Upper lobe of left lung (tissue), 6 donors: Measurements from ENCODE around the gene GALNT16. TPM values are rescaled to one million over a fixed set of nuclear protein-coding genes. Genes with fewer than 3 reads are reported as not detected.
"Not testable (repeated sequence)": the region's sequence is repeated elsewhere in the genome, so short reads cannot be mapped to it uniquely, and the experiment has no call there.

Experiments
- ATAC-seq, 2 donors: fragments of 200-7000 bp; cut with Tn5 transposase; one replicate each; pipeline ENCODE4 v1.9.1; 2022; ENCODE audit warnings: mild to moderate bottlenecking in 2 of 2, moderate library complexity in 2 of 2; ENCODE audit not compliant: low FRiP score in 2 of 2
- DNase-seq, 2 donors: peaks; one replicate each; pipeline ENCODE4 v3.0.0-alpha.2; 2019 to 2020
- H3K27ac ChIP-seq, 4 donors: fragments of 200-600 bp; sonication (generic); one replicate each; pipeline ENCODE4 v1.5.1; 2016 to 2019
- H3K27me3 ChIP-seq, 4 donors: fragments of 200-600 bp; sonication (generic); one replicate each; pipeline ENCODE4 v1.5.1; 2017 to 2019
- H3K36me3 ChIP-seq, 4 donors: fragments of 200-600 bp; sonication (generic); one replicate each; pipeline ENCODE4 v1.5.1; 2016 to 2019
- H3K4me1 ChIP-seq, 4 donors: fragments of 200-600 bp; sonication (generic); one replicate each; pipeline ENCODE4 v1.5.1; 2018 to 2019
- H3K4me3 ChIP-seq, 4 donors: fragments of 200-600 bp; sonication (generic); one replicate each; pipeline ENCODE4 v1.5.1; 2017 to 2019; ENCODE audit warnings: mild to moderate bottlenecking in 2 of 4, moderate library complexity in 1 of 4
- H3K9me3 ChIP-seq, 4 donors: fragments of 200-600 bp; sonication (generic); one replicate each; pipeline ENCODE4 v1.5.1; 2018 to 2019
- CTCF ChIP-seq, 6 experiments: fragments of 450-650 bp in 4 of 6; fragments of 200-600 bp in 2 of 6; sonication (generic) in 2 of 6; IDR thresholded peaks; one replicate each; pipeline ENCODE4 v1.5.1; 2016 to 2019; ENCODE audit warnings: antibody characterized with exemption in 6 of 6
- EP300 ChIP-seq, 4 donors: sonication (generic); formaldehyde crosslinking; IDR thresholded peaks; one replicate each; pipeline ENCODE4 v1.5.1; 2017; ENCODE audit warnings: antibody characterized with exemption in 4 of 4, control low read depth in 2 of 4
- POLR2A ChIP-seq, 4 donors: fragments of 450-650 bp; IDR thresholded peaks; one replicate each; pipeline ENCODE4 v1.5.1; 2016 to 2017; ENCODE audit warnings: antibody characterized with exemption in 4 of 4, mild to moderate bottlenecking in 2 of 4
- POLR2AphosphoS5 ChIP-seq, 2 donors: sonication (generic); formaldehyde crosslinking; IDR thresholded peaks; one replicate each; pipeline ENCODE4 v1.5.1; 2017; ENCODE audit warnings: antibody characterized with exemption in 2 of 2
- WGBS, 2 donors: methylation state at CpG; one replicate each; pipeline ENCODE4 v1.1.5; 2017 to 2018; 5-methylcytosine and 5-hydroxymethylcytosine counted together
- total RNA-seq, 6 donors: library from RNA; depleted of rRNA in 4 of 6; stranded (reverse); fragments of >200 nt in 4 of 6; gene quantifications; one replicate each; pipeline versions ENCODE4 v1.1.0 to v1.2.1, GENCODE V29; 2016 to 2021
- donor health status: DM: no; HTN: no; CAD: no; lungs with moderate emphysema.
- donor health status: DM: no; HTN: yes; CAD: no; lungs with severe emphysema.

Gene GALNT16
- total RNA-seq, 6 donors from 2014 or later: under 0.01 to 8.4 (median 1.3) TPM

DNA sequence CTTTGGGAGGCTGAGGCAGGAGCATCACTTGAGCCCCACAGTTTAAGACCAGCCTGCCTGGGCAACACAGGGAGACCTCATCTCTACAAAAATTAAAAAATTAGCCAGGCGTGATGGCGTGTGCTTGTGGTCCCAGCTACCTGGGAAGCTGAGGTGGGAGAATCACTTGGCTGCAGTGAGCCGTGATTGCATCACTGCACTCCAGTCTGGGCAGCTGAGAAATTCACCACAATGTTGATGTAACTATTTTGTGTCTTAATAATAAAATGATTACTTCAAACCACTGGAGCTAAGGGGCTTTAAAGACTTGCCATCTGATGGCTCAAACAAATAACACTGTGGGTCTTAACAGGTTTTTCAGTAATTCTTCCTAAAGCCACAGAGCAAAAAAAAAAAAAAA lies 127.4 kb downstream of the GALNT16 start:
- no peak overlapping the region for H3K27ac ChIP-seq
- peaks cover 0 to 8% (median 1%) of the 10 kb centered on the region in 4 donors for H3K4me1 ChIP-seq
- H3K4me3 ChIP-seq: no peak overlapping the region
- no peaks in the 10 kb centered on the region for H3K9me3 ChIP-seq
- ATAC-seq (no peak), DNase-seq (no peak)
- no peaks in the 10 kb centered on the region for H3K27me3 ChIP-seq
- no peak for TF ChIP-seq POLR2AphosphoS5 (IDR thresholded peaks at IDR 0.05)
- TF ChIP-seq POLR2A (IDR thresholded peaks at IDR 0.05): no peak
- TF ChIP-seq EP300 (IDR thresholded peaks at IDR 0.05): no peak
- TF ChIP-seq CTCF (IDR thresholded peaks at IDR 0.05): no peak
- peaks cover 9 to 80% (median 21%) of the 10 kb centered on the region in 4 donors for H3K36me3 ChIP-seq
- WGBS, 2 donors: 72 to 77% methylated on average over 3 of the region's 3 CpGs

GRCh38 chr14:69391400-69391799 lies 131.4 kb downstream of the GALNT16 start:
- H3K27ac ChIP-seq, H3K9me3 ChIP-seq, ATAC-seq, H3K4me3 ChIP-seq, DNase-seq, H3K27me3 ChIP-seq: not testable (repeated sequence)
- peaks cover 3 to 15% (median 9%) of the 10 kb centered on the region in 4 donors for H3K4me1 ChIP-seq
- H3K36me3 ChIP-seq: peaks cover 14 to 88% (median 42%) of the 10 kb centered on the region in 4 donors
- 87 to 89% methylated on average over 8 of the region's 8 CpGs for WGBS, 2 donors

GRCh38 chr14:69392481-69392880 lies 132.5 kb downstream of the GALNT16 start:
- ATAC-seq: no peak
- Histone ChIP-seq H3K4me1 (peaks cover 14 to 25% (median 20%) of the 10 kb centered on the region in 4 donors), H3K27ac (no peak overlapping the region), H3K4me3 (no peak overlapping the region), H3K9me3 (no peaks in the 10 kb centered on the region), H3K27me3 (no peaks in the 10 kb centered on the region), H3K36me3 (peaks cover 11 to 78% (median 37%) of the 10 kb centered on the region in 4 donors)
- TF ChIP-seq EP300 (IDR thresholded peaks at IDR 0.05): no peak
- no peak for TF ChIP-seq POLR2AphosphoS5 (IDR thresholded peaks at IDR 0.05)
- no peak for TF ChIP-seq CTCF (IDR thresholded peaks at IDR 0.05)
- TF ChIP-seq POLR2A (IDR thresholded peaks at IDR 0.05): no peak
- 75 to 90% methylated on average over 3 of the region's 3 CpGs for WGBS, 2 donors
- no peak for DNase-seq

- no peaks in the 10 kb centered on the region for H3K9me3 ChIP-seq
- DNase-seq (no peak), ATAC-seq (no peak)
- H3K4me3 ChIP-seq: no peak overlapping the region
- peaks cover 11 to 51% (median 37%) of the 10 kb centered on the region in 4 donors for H3K36me3 ChIP-seq
- WGBS, 2 donors: 90 to 93% methylated on average over 4 of the region's 4 CpGs
- TF ChIP-seq CTCF (IDR thresholded peaks at IDR 0.05) (no peak), POLR2A (IDR thresholded peaks at IDR 0.05) (no peak), POLR2AphosphoS5 (IDR thresholded peaks at IDR 0.05) (no peak)
- H3K27me3 ChIP-seq: no peaks in the 10 kb centered on the region
- peaks cover 35 to 44% (median 38%) of the 10 kb centered on the region in 4 donors for H3K4me1 ChIP-seq
- no peak overlapping the region for H3K27ac ChIP-seq
Observed at GRCh38 chr14:69395929-69396328, 136.0 kb downstream of the GALNT16 start.

- no peaks in the 10 kb centered on the region for H3K27me3 ChIP-seq
- peak; percentile 97 to 98 for ATAC-seq
- peak within 1 kb of the TSS; percentile 77 to 89 (median 87) for H3K4me3 ChIP-seq
- peak; percentile 91 to 95 for DNase-seq
- WGBS, 2 donors: 0% methylated on average over 33 to 38 of the region's 53 CpGs
- peak; percentile 69 to 80 for TF ChIP-seq POLR2AphosphoS5 (IDR thresholded peaks at IDR 0.05)
- no peak for TF ChIP-seq CTCF (IDR thresholded peaks at IDR 0.05)
- peak in 3 of 4 donors; percentile 62 to 71 (median 66) for TF ChIP-seq POLR2A (IDR thresholded peaks at IDR 0.05)
- no peak for TF ChIP-seq EP300 (IDR thresholded peaks at IDR 0.05)
- H3K27ac ChIP-seq: peak within 1 kb of the TSS; percentile 88 to 95 (median 92)
- H3K9me3 ChIP-seq: no peaks in the 10 kb centered on the region
- peaks cover 42 to 59% (median 47%) of the 10 kb centered on the region in 4 donors for H3K4me1 ChIP-seq
- peaks cover 9 to 31% (median 25%) of the 10 kb centered on the region in 4 donors for H3K36me3 ChIP-seq
Observed at GRCh38 chr14:69398053-69398817, 138.3 kb downstream of the GALNT16 start, which contains the start of the genes ERH and SLC39A9. Gene ERH, minus strand, starts transcription at chr14:69398299. Its CDS starts 66 bp downstream, at chr14:69398233. Gene SLC39A9, plus strand, starts transcription at chr14:69398692. Its CDS starts 678 bp downstream, at chr14:69399370.
